IMR-90 (cell line): Measurements from ENCODE around the gene VAMP5.
"Not testable (repeated sequence)": the region's sequence is repeated elsewhere in the genome, so short reads cannot be mapped to it uniquely, and the experiment has no call there.

Experiments used
- CEBPB ChIP-seq: IDR thresholded peaks from 2 replicates; pipeline ENCODE4 v1.6.1; 2012; ENCODE audit warnings: low read depth, low read length, improper control_type of control experiment
- CHD1 ChIP-seq: IDR thresholded peaks from 2 replicates; pipeline ENCODE4 v1.6.1; 2012; ENCODE audit warnings: low read depth, low read length, improper control_type of control experiment
- POLR2A ChIP-seq: IDR thresholded peaks from 2 replicates; pipeline ENCODE4 v1.6.1; 2012; ENCODE audit warnings: mild to moderate bottlenecking, low read depth, low read length
- RCOR1 ChIP-seq: IDR thresholded peaks from 2 replicates; pipeline ENCODE4 v1.6.1; 2012; ENCODE audit warnings: mild to moderate bottlenecking, low read length, improper control_type of control experiment; ENCODE audit not compliant: insufficient replicate concordance
- SMC3 ChIP-seq: fragments of 150-350 bp; IDR thresholded peaks from 2 replicates; pipeline ENCODE4 v1.6.1; 2016; ENCODE audit warnings: low read depth, mild to moderate bottlenecking, antibody characterized with exemption, low read length, moderate library complexity
- TF ChIP-seq, protein P1 (sequence below): conservative IDR thresholded peaks from 2 replicates; pipeline ENCODE4 v1.5.1; 2012; ENCODE audit warnings: mild to moderate bottlenecking, low read depth, low read length, improper control_type of control experiment
- TF ChIP-seq, protein P2 (sequence below): fragments of 150-350 bp; IDR thresholded peaks from 2 replicates; pipeline ENCODE4 v1.6.1; 2016; ENCODE audit warnings: low read depth, mild to moderate bottlenecking, low read length, moderate library complexity, borderline replicate concordance
- TF ChIP-seq, protein P3 (sequence below): fragments of 150-350 bp; IDR thresholded peaks from 2 replicates; pipeline ENCODE4 v1.6.1; 2017; ENCODE audit warnings: mild to moderate bottlenecking, antibody characterized with exemption, low read length, low read depth

DNA sequence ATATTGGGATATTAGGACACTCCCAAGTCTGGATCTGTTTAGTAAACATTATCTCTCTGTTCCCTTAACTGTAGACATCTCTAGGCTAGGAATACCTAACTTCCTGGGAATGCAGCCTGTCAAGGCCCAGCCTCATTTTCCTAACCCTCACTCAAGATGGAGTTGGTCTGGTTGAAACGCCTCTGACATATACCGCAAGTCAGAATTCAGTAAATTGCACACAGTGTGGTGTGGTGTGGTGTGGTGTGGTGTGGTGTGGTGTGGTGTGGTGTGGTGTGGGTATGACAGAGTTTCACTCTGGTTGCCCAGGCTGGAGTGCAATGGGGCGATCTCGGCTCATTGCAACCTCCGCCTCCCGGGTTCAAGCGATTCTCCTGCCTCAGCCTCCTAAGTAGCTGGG lies 30.5 kb downstream of the VAMP5 start:
- TF ChIP-seq, protein P1, sequence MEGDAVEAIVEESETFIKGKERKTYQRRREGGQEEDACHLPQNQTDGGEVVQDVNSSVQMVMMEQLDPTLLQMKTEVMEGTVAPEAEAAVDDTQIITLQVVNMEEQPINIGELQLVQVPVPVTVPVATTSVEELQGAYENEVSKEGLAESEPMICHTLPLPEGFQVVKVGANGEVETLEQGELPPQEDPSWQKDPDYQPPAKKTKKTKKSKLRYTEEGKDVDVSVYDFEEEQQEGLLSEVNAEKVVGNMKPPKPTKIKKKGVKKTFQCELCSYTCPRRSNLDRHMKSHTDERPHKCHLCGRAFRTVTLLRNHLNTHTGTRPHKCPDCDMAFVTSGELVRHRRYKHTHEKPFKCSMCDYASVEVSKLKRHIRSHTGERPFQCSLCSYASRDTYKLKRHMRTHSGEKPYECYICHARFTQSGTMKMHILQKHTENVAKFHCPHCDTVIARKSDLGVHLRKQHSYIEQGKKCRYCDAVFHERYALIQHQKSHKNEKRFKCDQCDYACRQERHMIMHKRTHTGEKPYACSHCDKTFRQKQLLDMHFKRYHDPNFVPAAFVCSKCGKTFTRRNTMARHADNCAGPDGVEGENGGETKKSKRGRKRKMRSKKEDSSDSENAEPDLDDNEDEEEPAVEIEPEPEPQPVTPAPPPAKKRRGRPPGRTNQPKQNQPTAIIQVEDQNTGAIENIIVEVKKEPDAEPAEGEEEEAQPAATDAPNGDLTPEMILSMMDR = not testable (repeated sequence)
- not testable (repeated sequence) for TF ChIP-seq CEBPB, CHD1, SMC3, POLR2A, RCOR1
- TF ChIP-seq, protein P2, sequence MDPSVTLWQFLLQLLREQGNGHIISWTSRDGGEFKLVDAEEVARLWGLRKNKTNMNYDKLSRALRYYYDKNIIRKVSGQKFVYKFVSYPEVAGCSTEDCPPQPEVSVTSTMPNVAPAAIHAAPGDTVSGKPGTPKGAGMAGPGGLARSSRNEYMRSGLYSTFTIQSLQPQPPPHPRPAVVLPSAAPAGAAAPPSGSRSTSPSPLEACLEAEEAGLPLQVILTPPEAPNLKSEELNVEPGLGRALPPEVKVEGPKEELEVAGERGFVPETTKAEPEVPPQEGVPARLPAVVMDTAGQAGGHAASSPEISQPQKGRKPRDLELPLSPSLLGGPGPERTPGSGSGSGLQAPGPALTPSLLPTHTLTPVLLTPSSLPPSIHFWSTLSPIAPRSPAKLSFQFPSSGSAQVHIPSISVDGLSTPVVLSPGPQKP = not testable (repeated sequence)
- TF ChIP-seq, protein P3, sequence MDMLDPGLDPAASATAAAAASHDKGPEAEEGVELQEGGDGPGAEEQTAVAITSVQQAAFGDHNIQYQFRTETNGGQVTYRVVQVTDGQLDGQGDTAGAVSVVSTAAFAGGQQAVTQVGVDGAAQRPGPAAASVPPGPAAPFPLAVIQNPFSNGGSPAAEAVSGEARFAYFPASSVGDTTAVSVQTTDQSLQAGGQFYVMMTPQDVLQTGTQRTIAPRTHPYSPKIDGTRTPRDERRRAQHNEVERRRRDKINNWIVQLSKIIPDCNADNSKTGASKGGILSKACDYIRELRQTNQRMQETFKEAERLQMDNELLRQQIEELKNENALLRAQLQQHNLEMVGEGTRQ = not testable (repeated sequence)
